ENCODE data around the gene UQCC3.

UQCC3 gene

DNA sequence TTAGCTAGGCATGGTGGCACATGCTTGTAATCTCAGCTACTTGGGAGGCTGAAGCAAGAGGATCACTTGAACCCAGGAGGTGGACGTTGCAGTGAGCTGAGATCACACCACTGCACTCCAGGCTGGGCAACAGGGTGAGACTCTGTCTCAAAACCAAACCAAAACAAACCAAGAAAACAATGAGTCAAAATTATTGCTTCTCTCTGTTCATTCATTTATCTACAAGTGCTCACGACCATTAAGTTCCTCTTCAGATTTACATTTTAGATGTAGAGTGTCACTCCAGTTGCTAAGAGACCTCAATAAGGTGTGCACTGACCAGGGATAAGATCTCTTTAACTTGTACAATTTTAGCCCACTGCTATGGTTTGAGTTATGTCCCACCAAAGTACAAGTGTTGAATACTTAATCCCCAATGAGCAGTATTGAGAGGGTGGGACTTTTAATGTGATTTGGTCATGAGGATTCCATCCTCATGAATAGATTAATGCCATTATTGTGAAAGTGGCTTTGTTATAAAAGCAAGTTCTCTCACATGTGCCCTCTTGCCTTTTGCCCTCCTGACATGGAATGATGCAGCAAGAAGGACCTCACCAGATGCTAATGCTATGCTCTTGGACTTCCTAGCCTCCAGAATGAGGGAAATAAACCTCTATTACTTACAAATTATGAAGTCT is 48.0 kb downstream of the UQCC3 start:
- TF ChIP-seq, protein P1, sequence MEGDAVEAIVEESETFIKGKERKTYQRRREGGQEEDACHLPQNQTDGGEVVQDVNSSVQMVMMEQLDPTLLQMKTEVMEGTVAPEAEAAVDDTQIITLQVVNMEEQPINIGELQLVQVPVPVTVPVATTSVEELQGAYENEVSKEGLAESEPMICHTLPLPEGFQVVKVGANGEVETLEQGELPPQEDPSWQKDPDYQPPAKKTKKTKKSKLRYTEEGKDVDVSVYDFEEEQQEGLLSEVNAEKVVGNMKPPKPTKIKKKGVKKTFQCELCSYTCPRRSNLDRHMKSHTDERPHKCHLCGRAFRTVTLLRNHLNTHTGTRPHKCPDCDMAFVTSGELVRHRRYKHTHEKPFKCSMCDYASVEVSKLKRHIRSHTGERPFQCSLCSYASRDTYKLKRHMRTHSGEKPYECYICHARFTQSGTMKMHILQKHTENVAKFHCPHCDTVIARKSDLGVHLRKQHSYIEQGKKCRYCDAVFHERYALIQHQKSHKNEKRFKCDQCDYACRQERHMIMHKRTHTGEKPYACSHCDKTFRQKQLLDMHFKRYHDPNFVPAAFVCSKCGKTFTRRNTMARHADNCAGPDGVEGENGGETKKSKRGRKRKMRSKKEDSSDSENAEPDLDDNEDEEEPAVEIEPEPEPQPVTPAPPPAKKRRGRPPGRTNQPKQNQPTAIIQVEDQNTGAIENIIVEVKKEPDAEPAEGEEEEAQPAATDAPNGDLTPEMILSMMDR (IDR thresholded peaks at IDR 0.05): no peak
- H3K4me1 ChIP-seq (ENCODE audit: control insufficient read depth in 1 of 2, insufficient read depth in 1 of 2, low read depth in 1 of 2, low read length in 1 of 2): peaks cover 5 to 10% of the 10 kb centered on the region in 2 experiments
- peaks cover 5% of the 10 kb centered on the region for H3K9me3 ChIP-seq

DNA sequence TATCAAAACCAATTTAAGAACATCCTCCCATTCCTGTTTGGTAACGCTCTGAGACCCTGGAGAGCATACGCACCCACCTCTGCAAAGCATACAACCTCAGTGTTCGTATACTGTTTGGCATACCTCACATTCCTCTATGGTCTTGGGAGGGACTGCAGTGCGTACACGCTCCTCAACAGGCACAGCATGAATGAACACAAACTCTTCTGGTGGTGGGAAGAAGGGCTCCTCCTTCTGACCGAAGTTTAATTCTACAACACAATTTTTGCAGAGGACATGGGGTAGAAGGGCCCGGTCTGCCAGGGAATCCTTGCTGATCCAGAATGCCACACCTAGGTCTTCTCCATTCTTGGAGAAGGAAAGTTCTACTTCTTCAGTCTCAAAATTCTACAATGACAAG is 50.5 kb downstream of the UQCC3 start:
- Histone ChIP-seq H3K4me1 (ENCODE audit: control insufficient read depth in 1 of 2, insufficient read depth in 1 of 2, low read depth in 1 of 2, low read length in 1 of 2) (peaks cover 25 to 29% of the 10 kb centered on the region in 2 experiments), H3K36me3 (peaks cover 72% of the 10 kb centered on the region), H3K27me3 (no peaks in the 10 kb centered on the region), H3K27ac (no peak overlapping the region), H3K4me3 (ENCODE audit: low read depth in 1 of 2, low read length in 1 of 2) (no peak overlapping the region), H3K9me3 (peaks cover 5% of the 10 kb centered on the region)
- TF ChIP-seq, protein P1 (IDR thresholded peaks at IDR 0.05): no peak

More for the DNA sequence above, 48.0 kb downstream of the UQCC3 start:
- no peak overlapping the region for H3K4me3 ChIP-seq (ENCODE audit: low read depth in 1 of 2, low read length in 1 of 2)
- peaks cover 98% of the 10 kb centered on the region for H3K36me3 ChIP-seq
- H3K27me3 ChIP-seq: no peaks in the 10 kb centered on the region
- H3K27ac ChIP-seq: no peak overlapping the region

Data from neutrophil (primary cell).